ENCODE measurements around the gene PTPN4. TPM values are rescaled to one million over a fixed set of nuclear protein-coding genes. Genes with fewer than 3 reads are reported as not detected.

Gene PTPN4
- total RNA-seq, 4 donors from 2014 or later: 35.6 to 61.5 (median 51.6) TPM

- intact Hi-C loops (cut with DNase I; ENCODE audit: low total_unique reads): no loop called here
- no peaks in the 10 kb centered on the region for H3K9me3 ChIP-seq
- no peak for TF ChIP-seq POLR2A (IDR thresholded peaks at IDR 0.05)
- TF ChIP-seq CTCF (IDR thresholded peaks at IDR 0.05): no peak
- H3K4me1 ChIP-seq: no peaks in the 10 kb centered on the region
- no peaks in the 10 kb centered on the region for H3K36me3 ChIP-seq
- no peak overlapping the region for H3K27ac ChIP-seq
- no peaks in the 10 kb centered on the region for H3K27me3 ChIP-seq
- H3K4me3 ChIP-seq: no peak overlapping the region
- no peak for DNase-seq
These were observed 44.1 kb upstream of the PTPN4 start for GRCh38 chr2:119715409-119716283.

GRCh38 chr2:119716284-119716672 lies 43.4 kb upstream of the PTPN4 start:
- H3K27me3 ChIP-seq: no peaks in the 10 kb centered on the region
- no peak overlapping the region for H3K4me3 ChIP-seq
- no peaks in the 10 kb centered on the region for H3K9me3 ChIP-seq
- DNase-seq: no peak
- intact Hi-C loops (cut with DNase I; ENCODE audit: low total_unique reads): no loop called here
- H3K27ac ChIP-seq: no peak overlapping the region
- H3K4me1 ChIP-seq: no peaks in the 10 kb centered on the region
- H3K36me3 ChIP-seq: no peaks in the 10 kb centered on the region
- TF ChIP-seq POLR2A (IDR thresholded peaks at IDR 0.05) (no peak), CTCF (IDR thresholded peaks at IDR 0.05) (no peak)

- no peak for DNase-seq
- intact Hi-C loops (cut with DNase I; ENCODE audit: low total_unique reads): no loop called here
- Histone ChIP-seq H3K4me1 (no peaks in the 10 kb centered on the region), H3K27me3 (no peaks in the 10 kb centered on the region), H3K4me3 (no peak overlapping the region), H3K27ac (no peak overlapping the region), H3K36me3 (no peaks in the 10 kb centered on the region), H3K9me3 (no peaks in the 10 kb centered on the region)
- TF ChIP-seq POLR2A (IDR thresholded peaks at IDR 0.05): no peak
- TF ChIP-seq CTCF (IDR thresholded peaks at IDR 0.05): no peak
These were observed 41.0 kb upstream of the PTPN4 start for GRCh38 chr2:119718501-119719260.

- no peak for DNase-seq
- intact Hi-C loops (cut with DNase I; ENCODE audit: low total_unique reads): no loop called here
- H3K27ac ChIP-seq: no peak overlapping the region
These were observed 40.5 kb upstream of the PTPN4 start for GRCh38 chr2:119719261-119719627.

More at GRCh38 chr2:119719261-119719627, 40.5 kb upstream of the PTPN4 start:
- H3K4me3 ChIP-seq: no peak overlapping the region
- H3K36me3 ChIP-seq: no peaks in the 10 kb centered on the region
- H3K4me1 ChIP-seq: no peaks in the 10 kb centered on the region
- H3K9me3 ChIP-seq: no peaks in the 10 kb centered on the region
- TF ChIP-seq POLR2A (IDR thresholded peaks at IDR 0.05): no peak
- no peak for TF ChIP-seq CTCF (IDR thresholded peaks at IDR 0.05)
- no peaks in the 10 kb centered on the region for H3K27me3 ChIP-seq

Data from uterus (tissue), 4 donors.